ENCODE data around the gene ADIPOQ. TPM values are rescaled to one million over a fixed set of nuclear protein-coding genes. Genes with fewer than 3 reads are reported as not detected.
A peak's percentile ranks its signal among the peaks of the same experiment; 100 is the strongest.

ADIPOQ gene
- total and polyA plus RNA-seq, 2 of the 4 experiments (the other 2 are of a cell fraction) = not detected

DNA sequence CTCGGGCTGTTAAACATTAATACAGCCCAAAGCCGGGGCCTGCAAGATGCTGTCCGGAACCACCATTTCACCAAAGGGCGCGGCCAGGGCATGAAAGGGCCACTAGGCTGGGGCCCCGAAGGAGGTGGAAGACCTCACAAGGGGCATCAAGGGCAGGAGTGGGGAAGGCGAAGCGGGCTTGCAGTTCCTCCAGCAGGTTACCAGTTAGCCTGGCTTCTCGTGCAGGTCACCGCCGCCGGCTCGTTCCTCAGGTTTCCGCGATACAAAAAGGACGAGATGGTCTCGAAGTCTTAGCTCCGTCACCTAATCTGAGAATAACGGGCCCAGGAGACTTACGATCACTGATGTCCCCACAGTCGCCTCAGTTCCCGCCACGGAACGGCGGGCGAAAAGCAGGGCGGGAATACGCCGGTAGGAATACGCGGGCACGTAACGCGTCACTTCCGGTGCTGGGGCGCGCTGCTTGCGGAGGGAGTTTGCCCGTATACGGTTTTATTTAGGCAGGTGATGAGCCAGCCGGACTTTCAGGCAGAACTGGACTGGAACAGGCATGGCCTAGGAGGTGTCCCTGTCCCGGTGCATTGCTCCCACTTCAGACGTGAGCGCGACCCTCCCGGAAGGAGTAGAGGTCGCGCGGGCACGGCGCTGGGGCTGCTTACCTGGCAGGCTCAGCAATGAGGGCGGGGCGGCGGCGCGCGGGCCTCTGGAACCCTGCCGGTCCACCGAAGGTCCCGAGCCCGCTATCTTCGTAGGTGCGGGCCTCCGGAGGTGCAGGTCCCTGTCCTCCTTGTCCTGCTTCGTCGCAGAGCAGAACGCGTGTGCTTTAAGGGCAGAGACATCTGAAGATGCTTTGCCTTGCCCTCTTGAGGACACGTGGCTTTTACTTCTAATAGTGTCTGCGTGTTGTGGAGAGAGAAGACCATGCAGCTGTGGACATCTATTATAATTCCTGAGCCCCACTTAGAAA is 36.1 kb upstream of the ADIPOQ start, which contains the start of gene RFC4:
Gene RFC4, minus strand, starts transcription at position 394 of the 967 bp plus-strand sequence. CDS start 1,769 bp downstream, outside the sequence.
- Histone ChIP-seq H4K8ac (ENCODE audit: low read depth in 2 of 2, low read length in 2 of 2) (peak within 1 kb of the TSS; percentile 98), H4K5ac (ENCODE audit: low read depth, low read length) (peak within 1 kb of the TSS; percentile 45), H2AK9ac (replicated peaks; ENCODE audit: low read depth, low read length, poor library complexity) (peak within 1 kb of the TSS; percentile 63), H3K9ac (ENCODE audit: low read depth, low read length) (peak within 1 kb of the TSS; percentile 91), H3K14ac (replicated peaks; ENCODE audit: low read depth, low read length) (peak within 1 kb of the TSS; percentile 94), H3K4me3 (ENCODE audit: insufficient read depth, low read depth, low read length) (peak within 1 kb of the TSS; percentile 59), H3K4me1 (ENCODE audit: control insufficient read depth, insufficient read depth, low read length) (no peaks in the 10 kb centered on the region), H2BK5ac (ENCODE audit: low read depth, low read length, poor library complexity, severe bottlenecking) (peak within 1 kb of the TSS; percentile 71), H2BK15ac (ENCODE audit: low read depth, low read length) (no peak within 1 kb of the TSS; the same call in 2 of the 3 replicates), H4K91ac (ENCODE audit: insufficient read depth, low read depth, low read length) (peak within 1 kb of the TSS; percentile 95), H2AK5ac (ENCODE audit: low read depth, low read length) (peak within 1 kb of the TSS; percentile 72), H3K4ac (ENCODE audit: low read depth, low read length) (peak within 1 kb of the TSS; percentile 92), H3K9me1 (ENCODE audit: insufficient read depth, low read length) (0 out of 2 replicates have a peak, but pooled peaks cover 4% of the 10 kb centered on the region), H3K79me1 (ENCODE audit: low read depth in 1 of 2, low read length in 2 of 2) (peaks cover 9 to 25% of the 10 kb centered on the region in 2 experiments), H4K20me1 (ENCODE audit: insufficient read depth, low read length) (no peaks in the 10 kb centered on the region), H3K9me3 (ENCODE audit: control insufficient read depth, insufficient read depth, low read length) (no peaks in the 10 kb centered on the region), H3K27ac (ENCODE audit: insufficient read depth, low read length) (peak within 1 kb of the TSS; percentile 87), H2BK20ac (ENCODE audit: low read depth, low read length) (no peak within 1 kb of the TSS), H3K4me2 (ENCODE audit: low read depth, low read length) (peak within 1 kb of the TSS; percentile 83), H3K23ac (ENCODE audit: low read depth, low read length) (peak within 1 kb of the TSS; percentile 82), H3K36me3 (ENCODE audit: control insufficient read depth, insufficient read depth, low read length) (peaks cover 1% of the 10 kb centered on the region; the same call in 1 of the 2 replicates), H2BK120ac (ENCODE audit: low read depth, low read length) (peak within 1 kb of the TSS; percentile 69), H3K27me3 (ENCODE audit: control insufficient read depth, insufficient read depth, low read length) (no peaks in the 10 kb centered on the region), H3K56ac (ENCODE audit: extremely low read depth, insufficient read depth, low read length) (peak within 1 kb of the TSS; percentile 90), H2AFZ (replicated peaks; ENCODE audit: low read length, poor library complexity) (peak within 1 kb of the TSS; percentile 92), H3K18ac (ENCODE audit: low read depth, low read length) (peak within 1 kb of the TSS; percentile 66; the same call in 1 of the 2 replicates)
- DNase-seq (peak; percentile 60), ATAC-seq (ENCODE audit: low read depth) (peak; percentile 98)
- POLR2A ChIA-PET (ENCODE audit: unreplicated experiment) = interaction anchor here (0.8 kb wide), 1 partner anchor 23 kb away, joined by 3 read pairs; the partner anchor contains the start of gene EIF4A2
- intact Hi-C loops (cut with micrococcal nuclease) (no loop called here), in situ Hi-C loops (cut with MboI; ENCODE audit: low sequenced_read_pairs) (loop anchor here (25.0 kb wide), 1 partner anchor 819 kb away; no protein-coding TSS in a partner anchor), dilution Hi-C loops (cut with HindIII; ENCODE audit: low sequenced_read_pairs, unreplicated experiment) (no loop called here)
- BruUV-seq (replicated peaks) = TSS peak; percentile 75
- 2% methylated on average over 27 of the region's 70 CpGs; no CpG with 5 or more reads in 1 of the 2 experiments for WGBS, 2 experiments (ENCODE audit: extremely low coverage in 2 of 2, insufficient read length in 1 of 2)
- CTCF ChIA-PET = interaction anchor here (0.8 kb wide), 1 partner anchor 15 kb away, joined by 3 read pairs; no protein-coding TSS in a partner anchor
- TF ChIP-seq, protein P1, sequence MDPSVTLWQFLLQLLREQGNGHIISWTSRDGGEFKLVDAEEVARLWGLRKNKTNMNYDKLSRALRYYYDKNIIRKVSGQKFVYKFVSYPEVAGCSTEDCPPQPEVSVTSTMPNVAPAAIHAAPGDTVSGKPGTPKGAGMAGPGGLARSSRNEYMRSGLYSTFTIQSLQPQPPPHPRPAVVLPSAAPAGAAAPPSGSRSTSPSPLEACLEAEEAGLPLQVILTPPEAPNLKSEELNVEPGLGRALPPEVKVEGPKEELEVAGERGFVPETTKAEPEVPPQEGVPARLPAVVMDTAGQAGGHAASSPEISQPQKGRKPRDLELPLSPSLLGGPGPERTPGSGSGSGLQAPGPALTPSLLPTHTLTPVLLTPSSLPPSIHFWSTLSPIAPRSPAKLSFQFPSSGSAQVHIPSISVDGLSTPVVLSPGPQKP (IDR thresholded peaks at IDR 0.05; ENCODE audit: borderline replicate concordance, low read depth, low read length) = no peak
- TF ChIP-seq MXI1 (IDR thresholded peaks at IDR 0.05; ENCODE audit: borderline replicate concordance, low read depth, low read length) = peak; percentile 16; the same call in 1 of the 2 replicates
- no peak for TF ChIP-seq RFX5 (IDR thresholded peaks at IDR 0.05; ENCODE audit: low read depth, low read length)
- TF ChIP-seq, protein P2, sequence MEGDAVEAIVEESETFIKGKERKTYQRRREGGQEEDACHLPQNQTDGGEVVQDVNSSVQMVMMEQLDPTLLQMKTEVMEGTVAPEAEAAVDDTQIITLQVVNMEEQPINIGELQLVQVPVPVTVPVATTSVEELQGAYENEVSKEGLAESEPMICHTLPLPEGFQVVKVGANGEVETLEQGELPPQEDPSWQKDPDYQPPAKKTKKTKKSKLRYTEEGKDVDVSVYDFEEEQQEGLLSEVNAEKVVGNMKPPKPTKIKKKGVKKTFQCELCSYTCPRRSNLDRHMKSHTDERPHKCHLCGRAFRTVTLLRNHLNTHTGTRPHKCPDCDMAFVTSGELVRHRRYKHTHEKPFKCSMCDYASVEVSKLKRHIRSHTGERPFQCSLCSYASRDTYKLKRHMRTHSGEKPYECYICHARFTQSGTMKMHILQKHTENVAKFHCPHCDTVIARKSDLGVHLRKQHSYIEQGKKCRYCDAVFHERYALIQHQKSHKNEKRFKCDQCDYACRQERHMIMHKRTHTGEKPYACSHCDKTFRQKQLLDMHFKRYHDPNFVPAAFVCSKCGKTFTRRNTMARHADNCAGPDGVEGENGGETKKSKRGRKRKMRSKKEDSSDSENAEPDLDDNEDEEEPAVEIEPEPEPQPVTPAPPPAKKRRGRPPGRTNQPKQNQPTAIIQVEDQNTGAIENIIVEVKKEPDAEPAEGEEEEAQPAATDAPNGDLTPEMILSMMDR (conservative IDR thresholded peaks at IDR 0.05; ENCODE audit: low read depth, low read length) = no peak
- no peak for TF ChIP-seq POLR2A (IDR thresholded peaks at IDR 0.05; ENCODE audit: low read depth, low read length)
- no peak for TF ChIP-seq FOS (IDR thresholded peaks at IDR 0.05; ENCODE audit: low read depth, low read length)
- no peak for TF ChIP-seq SMC3 (IDR thresholded peaks at IDR 0.05; ENCODE audit: low read depth, low read length)
- TF ChIP-seq CEBPB (IDR thresholded peaks at IDR 0.05; ENCODE audit: low read depth, low read length) = no peak
- peak; percentile 9 for TF ChIP-seq RCOR1 (IDR thresholded peaks at IDR 0.05; ENCODE audit: insufficient replicate concordance, low read length)
- no peak for TF ChIP-seq NFE2L2 (IDR thresholded peaks at IDR 0.05; ENCODE audit: low read depth, low read length)
- TF ChIP-seq MAZ (IDR thresholded peaks at IDR 0.05; ENCODE audit: borderline replicate concordance, low read depth, low read length) = 0 out of 2 replicates have a peak, but pooled peaks have one; percentile 33
- TF ChIP-seq MAFK (IDR thresholded peaks at IDR 0.05; ENCODE audit: low read depth, low read length) = no peak
- no peak for TF ChIP-seq CHD1 (IDR thresholded peaks at IDR 0.05; ENCODE audit: low read depth, low read length)
- TF ChIP-seq RAD21 (IDR thresholded peaks at IDR 0.05; ENCODE audit: low read length) = no peak
